Ascending aorta (tissue), 2 donors: ENCODE measurements around the gene TAAR5. TPM values are rescaled to one million over a fixed set of nuclear protein-coding genes. Genes with fewer than 3 reads are reported as not detected.
"Not testable (repeated sequence)": the region's sequence is repeated elsewhere in the genome, so short reads cannot be mapped to it uniquely, and the experiment has no call there.

Experiments used
- DNase-seq, 2 donors: peaks; one replicate each; pipeline ENCODE4 v3.0.0-alpha.2; 2019; ENCODE audit warnings: low spot score in 2 of 2
- H3K27ac ChIP-seq, 2 donors: fragments of 200-600 bp; sonication (generic); one replicate each; pipeline ENCODE4 v1.5.1; 2016 to 2017; ENCODE audit warnings: mild to moderate bottlenecking in 1 of 2
- H3K27me3 ChIP-seq: fragments of 200-600 bp; sonication (generic); one replicate; pipeline ENCODE4 v1.5.1; 2017
- H3K36me3 ChIP-seq, 2 donors: fragments of 200-600 bp; sonication (generic); one replicate each; pipeline ENCODE4 v1.5.1; 2016
- H3K4me1 ChIP-seq, 2 donors: fragments of 200-600 bp; sonication (generic); one replicate each; pipeline ENCODE4 v1.5.1; 2016 to 2017; ENCODE audit warnings: mild to moderate bottlenecking in 1 of 2
- H3K4me3 ChIP-seq, 2 donors: fragments of 200-600 bp; sonication (generic); one replicate each; pipeline ENCODE4 v1.5.1; 2016 to 2017; ENCODE audit warnings: mild to moderate bottlenecking in 1 of 2
- H3K9me3 ChIP-seq, 2 donors: fragments of 200-600 bp; sonication (generic); one replicate each; pipeline ENCODE4 v1.5.1; 2016
- CTCF ChIP-seq, 3 experiments: fragments of 200-600 bp in 2 of 3; fragments of 450-650 bp in 1 of 3; sonication (generic) in 2 of 3; IDR thresholded peaks; one replicate each; pipeline ENCODE4 v1.5.1; 2016 to 2019; ENCODE audit warnings: antibody characterized with exemption in 3 of 3, mild to moderate bottlenecking in 1 of 3, moderate library complexity in 1 of 3
- intact Hi-C: fragments of 100-400 bp; cut with DNase I; formaldehyde crosslinking; loops from one replicate; pipeline ENCODE4 v1.15.1; 2023
- total RNA-seq: library from RNA; depleted of rRNA; stranded (reverse); fragments of >200 nt; gene quantifications from one replicate; pipeline ENCODE4 v1.1.0, GENCODE V29; 2016

TAAR5 gene
- total RNA-seq, 1 donor from 2014 or later = not detected

DNA sequence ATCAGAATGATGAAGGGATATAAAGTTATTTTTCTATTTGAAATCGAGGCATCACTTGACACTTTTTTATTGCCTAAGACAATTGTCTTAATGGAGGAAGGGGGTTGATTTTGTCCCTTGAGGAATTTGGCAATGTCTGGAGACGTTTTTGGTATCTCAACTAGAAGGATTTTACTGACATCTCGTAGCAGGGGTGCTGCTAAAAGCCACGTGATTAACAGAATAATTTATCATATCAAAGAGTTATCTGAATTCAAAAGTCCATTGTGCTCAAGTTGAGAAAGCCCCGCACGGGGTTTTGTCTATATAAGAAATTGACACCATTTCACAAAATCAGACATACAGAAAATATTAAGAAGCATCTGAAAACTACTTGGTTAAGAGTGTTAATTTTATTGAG lies 20.9 kb downstream of the TAAR5 start:
- no peak for TF ChIP-seq CTCF (IDR thresholded peaks at IDR 0.05)
- Histone ChIP-seq H3K27me3 (no peaks in the 10 kb centered on the region), H3K4me3 (no peak overlapping the region), H3K9me3 (no peaks in the 10 kb centered on the region), H3K36me3 (no peaks in the 10 kb centered on the region), H3K4me1 (no peaks in the 10 kb centered on the region), H3K27ac (no peak overlapping the region)
- intact Hi-C loops = no loop called here
- no peak for DNase-seq

DNA sequence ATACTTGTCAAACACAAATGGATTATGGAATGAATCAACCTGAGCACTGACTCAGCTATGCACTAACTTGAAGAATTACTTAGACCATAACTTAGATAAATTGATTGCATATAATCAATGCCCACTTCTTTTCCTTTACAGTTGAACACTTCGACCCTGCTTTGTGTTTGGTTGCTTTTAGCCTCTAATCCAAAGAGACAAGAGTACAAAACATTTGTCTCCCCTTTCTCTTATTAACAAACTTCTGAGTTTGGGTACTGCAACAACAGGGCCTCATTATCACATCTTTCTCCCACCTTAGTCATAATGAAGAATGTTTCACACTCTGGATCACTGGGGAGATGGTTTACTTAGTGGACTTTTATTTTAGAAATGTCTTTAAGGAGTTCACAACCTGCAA lies 22.0 kb downstream of the TAAR5 start:
- H3K27ac ChIP-seq = no peak overlapping the region
- TF ChIP-seq CTCF (IDR thresholded peaks at IDR 0.05) = no peak
- intact Hi-C loops = no loop called here

GRCh38 chr6:132566404-132566803 lies 23.1 kb downstream of the TAAR5 start:
- H3K27me3 ChIP-seq = no peaks in the 10 kb centered on the region
- H3K9me3 ChIP-seq = no peaks in the 10 kb centered on the region
- no peaks in the 10 kb centered on the region for H3K36me3 ChIP-seq
- H3K4me1 ChIP-seq = no peaks in the 10 kb centered on the region
- intact Hi-C loops = no loop called here
- no peak overlapping the region for H3K27ac ChIP-seq
- no peak overlapping the region for H3K4me3 ChIP-seq
- no peak for DNase-seq
- no peak for TF ChIP-seq CTCF (IDR thresholded peaks at IDR 0.05)

More for the DNA sequence above, 22.0 kb downstream of the TAAR5 start:
- H3K9me3 ChIP-seq = no peaks in the 10 kb centered on the region
- no peaks in the 10 kb centered on the region for H3K36me3 ChIP-seq
- DNase-seq = no peak
- H3K4me1 ChIP-seq = no peaks in the 10 kb centered on the region
- no peaks in the 10 kb centered on the region for H3K27me3 ChIP-seq
- no peak overlapping the region for H3K4me3 ChIP-seq

- intact Hi-C loops, H3K36me3 ChIP-seq, H3K27ac ChIP-seq, H3K9me3 ChIP-seq, DNase-seq, H3K4me3 ChIP-seq, H3K27me3 ChIP-seq, H3K4me1 ChIP-seq: not testable (repeated sequence)
These were observed 29.5 kb downstream of the TAAR5 start for GRCh38 chr6:132560087-132560486.

GRCh38 chr6:132552372-132552771 lies 37.2 kb downstream of the TAAR5 start, which contains the start of gene TAAR8:
TSS of gene TAAR8 (plus strand) at chr6:132552672. CDS start at chr6:132552693, 21 bp downstream.
- Histone ChIP-seq H3K36me3 (no peaks in the 10 kb centered on the region), H3K27me3 (no peaks in the 10 kb centered on the region), H3K4me1 (no peaks in the 10 kb centered on the region), H3K9me3 (no peaks in the 10 kb centered on the region), H3K4me3 (no peak within 1 kb of the TSS), H3K27ac (no peak within 1 kb of the TSS)
- no peak for TF ChIP-seq CTCF (IDR thresholded peaks at IDR 0.05)
- DNase-seq = no peak
- intact Hi-C loops = no loop called here

- H3K36me3 ChIP-seq = no peaks in the 10 kb centered on the region
- H3K9me3 ChIP-seq = no peaks in the 10 kb centered on the region
- no peak for DNase-seq
- TF ChIP-seq CTCF (IDR thresholded peaks at IDR 0.05) = no peak
- H3K27me3 ChIP-seq = no peaks in the 10 kb centered on the region
- no peak overlapping the region for H3K27ac ChIP-seq
- no peak overlapping the region for H3K4me3 ChIP-seq
- intact Hi-C loops = no loop called here
- no peaks in the 10 kb centered on the region for H3K4me1 ChIP-seq
These were observed 38.3 kb downstream of the TAAR5 start for GRCh38 chr6:132551214-132551613.
